Measurements from ENCODE around the gene MYO5B. TPM values are rescaled to one million over a fixed set of nuclear protein-coding genes. Genes with fewer than 3 reads are reported as not detected.

MYO5B gene
- total and polyA plus RNA-seq, 10 of the 15 experiments (the other 5 are each of a cell fraction or from before 2014, with no cell fraction given), result 2.5 to 4.5 (median 3.3) TPM

- TF ChIP-seq, protein P1, sequence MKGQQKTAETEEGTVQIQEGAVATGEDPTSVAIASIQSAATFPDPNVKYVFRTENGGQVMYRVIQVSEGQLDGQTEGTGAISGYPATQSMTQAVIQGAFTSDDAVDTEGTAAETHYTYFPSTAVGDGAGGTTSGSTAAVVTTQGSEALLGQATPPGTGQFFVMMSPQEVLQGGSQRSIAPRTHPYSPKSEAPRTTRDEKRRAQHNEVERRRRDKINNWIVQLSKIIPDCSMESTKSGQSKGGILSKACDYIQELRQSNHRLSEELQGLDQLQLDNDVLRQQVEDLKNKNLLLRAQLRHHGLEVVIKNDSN (IDR thresholded peaks at IDR 0.05; ENCODE audit: borderline replicate concordance, extremely low read length, insufficient read depth, low read depth, low read length), result no peak
- TF ChIP-seq JUNB (IDR thresholded peaks at IDR 0.05), result peak; percentile 94
- no peak for TF ChIP-seq LARP7 (IDR thresholded peaks at IDR 0.05)
- 0 out of 2 replicates have a peak, but pooled peaks have one; percentile 24 for TF ChIP-seq PAX5 (IDR thresholded peaks at IDR 0.05; ENCODE audit: borderline replicate concordance, low read depth, low read length)
- TF ChIP-seq IRF4 (IDR thresholded peaks at IDR 0.05; ENCODE audit: low read depth, low read length), result peak; percentile 66; the same call in 1 of the 2 replicates
- TF ChIP-seq IKZF2 (IDR thresholded peaks at IDR 0.05), result peak; percentile 94 to 96
Observed at GRCh38 chr18:50097702-50098101, 97.2 kb downstream of the MYO5B start (continued).

- Histone ChIP-seq H3K9me3 (replicated peaks; ENCODE audit: control insufficient read depth, insufficient read depth, low read length) (no peaks in the 10 kb centered on the region), H3K4me3 (no peak overlapping the region), H3K79me2 (ENCODE audit: control insufficient read depth, insufficient read depth, low read length) (no peaks in the 10 kb centered on the region), H3K9ac (ENCODE audit: control insufficient read depth, insufficient read depth, low read length) (no peak overlapping the region), H3K4me1 (ENCODE audit: control insufficient read depth, insufficient read depth, low read length) (peaks cover 6% of the 10 kb centered on the region), H3K36me3 (ENCODE audit: control insufficient read depth in 2 of 2, insufficient read depth in 2 of 2, low read length in 1 of 2) (no peaks in the 10 kb centered on the region), H4K20me1 (ENCODE audit: control insufficient read depth, insufficient read depth) (no peaks in the 10 kb centered on the region), H2AFZ (ENCODE audit: control insufficient read depth, low read depth, low read length) (no peak overlapping the region), H3K27me3 (replicated peaks in 1 of 2; ENCODE audit: control insufficient read depth in 2 of 2, insufficient read depth in 2 of 2, low read length in 1 of 2) (peaks cover 0 to 2% of the 10 kb centered on the region in 2 experiments; a peak in 1 of 4 replicates), H3K4me2 (ENCODE audit: control insufficient read depth, insufficient read depth) (no peak overlapping the region), H3K27ac (ENCODE audit: control insufficient read depth, insufficient read depth) (no peak overlapping the region)
- RAD21 ChIA-PET (ENCODE audit: unreplicated experiment), result interaction anchor here (1.8 kb wide), 1 partner anchor 92 kb away, joined by 4 read pairs; no protein-coding TSS in a partner anchor
- ATAC-seq (no peak), DNase-seq (ENCODE audit: low read depth, low spot score) (no peak), FAIRE-seq (no peak)
- no TSS peak for BruUV-seq (replicated peaks)
- intact Hi-C loops (cut with micrococcal nuclease; ENCODE audit: unreplicated experiment) (loop anchor here (5.0 kb wide), 1 partner anchor 95 kb away; no protein-coding TSS in a partner anchor), in situ Hi-C loops (cut with MboI) (no loop called here)
- CTCF ChIA-PET, result interaction anchor here (0.6 kb wide), 1 partner anchor 1179 kb away, joined by 3 read pairs; no protein-coding TSS in a partner anchor
- 74% methylated on average over 3 of the region's 3 CpGs for WGBS (ENCODE audit: insufficient coverage, insufficient replicate concordance, low lambda C conversion rate, missing lambda C conversion rate)
- POLR2A ChIA-PET, result interaction anchor here (1.2 kb wide), 1 partner anchor 80 kb away, joined by 4 read pairs; no protein-coding TSS in a partner anchor
- SMC1A ChIA-PET (ENCODE audit: uncharacterized antibody, unreplicated experiment), result interaction anchor here (1.0 to 2.4 kb wide), 6 partner anchors 9 to 85 kb away, joined by 3 to 7 read pairs (median 4); no protein-coding TSS in a partner anchor
- TF ChIP-seq, protein P1 (IDR thresholded peaks at IDR 0.05; ENCODE audit: borderline replicate concordance, extremely low read length, insufficient read depth, low read depth, low read length), result no peak
- TF ChIP-seq CREB1 (IDR thresholded peaks at IDR 0.05; ENCODE audit: low read depth), result no peak
- no peak for TF ChIP-seq MLLT1 (IDR thresholded peaks at IDR 0.05)
- no peak for TF ChIP-seq SP1 (IDR thresholded peaks at IDR 0.05; ENCODE audit: low read depth, low read length)
- TF ChIP-seq PML (IDR thresholded peaks at IDR 0.05; ENCODE audit: low read length), result no peak
- TF ChIP-seq, protein P2, sequence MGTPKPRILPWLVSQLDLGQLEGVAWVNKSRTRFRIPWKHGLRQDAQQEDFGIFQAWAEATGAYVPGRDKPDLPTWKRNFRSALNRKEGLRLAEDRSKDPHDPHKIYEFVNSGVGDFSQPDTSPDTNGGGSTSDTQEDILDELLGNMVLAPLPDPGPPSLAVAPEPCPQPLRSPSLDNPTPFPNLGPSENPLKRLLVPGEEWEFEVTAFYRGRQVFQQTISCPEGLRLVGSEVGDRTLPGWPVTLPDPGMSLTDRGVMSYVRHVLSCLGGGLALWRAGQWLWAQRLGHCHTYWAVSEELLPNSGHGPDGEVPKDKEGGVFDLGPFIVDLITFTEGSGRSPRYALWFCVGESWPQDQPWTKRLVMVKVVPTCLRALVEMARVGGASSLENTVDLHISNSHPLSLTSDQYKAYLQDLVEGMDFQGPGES (IDR thresholded peaks at IDR 0.05), result no peak
- TF ChIP-seq, protein P3, sequence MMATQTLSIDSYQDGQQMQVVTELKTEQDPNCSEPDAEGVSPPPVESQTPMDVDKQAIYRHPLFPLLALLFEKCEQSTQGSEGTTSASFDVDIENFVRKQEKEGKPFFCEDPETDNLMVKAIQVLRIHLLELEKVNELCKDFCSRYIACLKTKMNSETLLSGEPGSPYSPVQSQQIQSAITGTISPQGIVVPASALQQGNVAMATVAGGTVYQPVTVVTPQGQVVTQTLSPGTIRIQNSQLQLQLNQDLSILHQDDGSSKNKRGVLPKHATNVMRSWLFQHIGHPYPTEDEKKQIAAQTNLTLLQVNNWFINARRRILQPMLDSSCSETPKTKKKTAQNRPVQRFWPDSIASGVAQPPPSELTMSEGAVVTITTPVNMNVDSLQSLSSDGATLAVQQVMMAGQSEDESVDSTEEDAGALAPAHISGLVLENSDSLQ (IDR thresholded peaks at IDR 0.05), result no peak
- TF ChIP-seq TBL1XR1 (IDR thresholded peaks at IDR 0.05; ENCODE audit: low read depth, low read length), result no peak
- TF ChIP-seq ZZZ3 (IDR thresholded peaks at IDR 0.05; ENCODE audit: control insufficient read depth, insufficient read length, low read depth), result no peak
- no peak for TF ChIP-seq ZNF207 (IDR thresholded peaks at IDR 0.05; ENCODE audit: borderline replicate concordance)
- TF ChIP-seq CHD1 (IDR thresholded peaks at IDR 0.05; ENCODE audit: low read depth, low read length), result no peak
- TF ChIP-seq CEBPB (IDR thresholded peaks at IDR 0.05; ENCODE audit: borderline replicate concordance in 1 of 2, low read depth in 2 of 2, low read length in 2 of 2), result no peak
- no peak for TF ChIP-seq STAT3 (IDR thresholded peaks at IDR 0.05; ENCODE audit: low read depth, low read length)
Observed at GRCh38 chr18:50096766-50097435, 98.0 kb downstream of the MYO5B start.
